Fibroblast of lung (primary cell): ENCODE measurements around the gene SLC22A6.

Experiments
- CTCF ChIP-seq, 2 donors: IDR thresholded peaks in 1 of 2; conservative IDR thresholded peaks in 1 of 2; 1 replicate in 1 of 2; 2 replicates in 1 of 2; pipeline ENCODE4 v1.5.1; 2011 to 2012; ENCODE audit warnings: low read length in 2 of 2, control low read depth in 1 of 2, inconsistent platforms in 1 of 2, low read depth in 1 of 2, mild to moderate bottlenecking in 1 of 2
- EZH2 ChIP-seq: IDR thresholded peaks from 2 replicates; pipeline ENCODE4 v1.5.1; 2012; ENCODE audit warnings: low read length, control low read depth, mild to moderate bottlenecking; ENCODE audit errors: missing control alignments

DNA sequence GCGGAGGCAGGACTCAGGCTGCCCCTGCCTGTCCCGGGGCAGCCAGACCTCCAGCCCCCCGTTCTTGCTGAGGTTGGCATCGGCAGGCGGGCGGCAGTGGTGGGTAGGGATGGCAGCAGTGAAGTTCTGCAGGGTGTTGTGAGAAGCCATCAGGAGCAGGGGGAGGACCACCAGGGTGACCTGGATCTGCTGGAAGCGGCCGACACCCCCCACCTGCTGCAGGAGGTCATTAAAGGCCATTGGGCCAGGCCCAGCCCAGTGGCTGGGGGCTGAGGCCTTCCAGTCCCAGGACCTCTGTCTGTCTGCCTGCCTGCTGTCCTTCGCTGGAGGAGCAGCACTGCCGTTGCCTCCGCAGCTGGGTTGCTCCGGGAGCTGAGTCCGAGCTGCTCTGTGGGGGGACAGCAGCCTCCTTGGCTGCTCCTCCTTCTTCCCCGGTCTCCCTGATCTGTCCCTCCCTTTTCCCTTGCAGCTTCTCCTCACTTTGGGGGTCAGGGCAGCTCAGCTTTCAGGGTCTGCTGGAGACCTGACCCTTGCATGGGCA lies at the start of gene SLC22A6:
- TF ChIP-seq EZH2 (no peak), CTCF (conservative IDR thresholded peaks at IDR 0.05 in 1 of 2, IDR thresholded peaks at IDR 0.05 in 1 of 2; ENCODE audit: low read depth in 1 of 2, low read length in 2 of 2) (no peak)
